IMR-90 (cell line): ENCODE data around the gene LRRC3B. TPM values are rescaled to one million over a fixed set of nuclear protein-coding genes. Genes with fewer than 3 reads are reported as not detected.

Experiments
- ATAC-seq: fragments of 200-7000 bp; cut with Tn5 transposase; 2 replicates; pipeline ENCODE4 v1.9.1; 2020; ENCODE audit warnings: low read depth, mild to moderate bottlenecking, moderate library complexity
- BruUV-seq: library from RNA; stranded (reverse); fragments of 400-500 nt; replicated peaks from 2 replicates; lab custom pipeline; 2021; lab: Mats Ljungman, UMichigan
- CTCF ChIA-PET: fragments of 300-600 bp; formaldehyde crosslinking; extraction: SDS; loops from one replicate; lab custom pipeline; 2021; ENCODE audit warnings: antibody characterized with exemption; lab: Yijun Ruan, JAX
- POLR2A ChIA-PET: fragments of 300-600 bp; sonication (Branson Sonifier 250); formaldehyde crosslinking; loops from one replicate; lab custom pipeline; 2022; ENCODE audit warnings: antibody characterized with exemption; ENCODE audit not compliant: unreplicated experiment; lab: Charles Lee
- DNase-seq: peaks from one replicate; pipeline ENCODE4 v3.0.0; 2013
- H2AFZ ChIP-seq: replicated peaks from 2 replicates; pipeline ENCODE3; 2013; ENCODE audit warnings: low read length, mild to moderate bottlenecking; ENCODE audit not compliant: poor library complexity
- H2AK5ac ChIP-seq: 2 replicates; pipeline ENCODE4 v1.6.1; 2013; ENCODE audit warnings: low read depth, low read length, inconsistent platforms
- H2AK9ac ChIP-seq: replicated peaks from 2 replicates; pipeline ENCODE3; 2013; ENCODE audit warnings: mild to moderate bottlenecking, low read depth, low read length, moderate library complexity; ENCODE audit not compliant: poor library complexity
- H2BK120ac ChIP-seq: 2 replicates; pipeline ENCODE4 v1.6.1; 2013; ENCODE audit warnings: low read depth, low read length, inconsistent platforms
- H2BK15ac ChIP-seq: 3 replicates; pipeline ENCODE4 v1.6.1; 2013; ENCODE audit warnings: low read depth, low read length, inconsistent platforms
- H2BK20ac ChIP-seq: 2 replicates; pipeline ENCODE4 v1.6.1; 2013; ENCODE audit warnings: low read depth, mild to moderate bottlenecking, inconsistent platforms, low read length, moderate library complexity
- H2BK5ac ChIP-seq: 2 replicates; pipeline ENCODE4 v1.6.1; 2013; ENCODE audit warnings: mild to moderate bottlenecking, low read depth, low read length, inconsistent platforms; ENCODE audit not compliant: poor library complexity, severe bottlenecking
- H3K14ac ChIP-seq: replicated peaks from 2 replicates; pipeline ENCODE4 v1.6.1; 2013; ENCODE audit warnings: low read depth, low read length, inconsistent platforms
- H3K18ac ChIP-seq: 2 replicates; pipeline ENCODE4 v1.6.1; 2013; ENCODE audit warnings: low read depth, low read length, control low read depth
- H3K23ac ChIP-seq: 2 replicates; pipeline ENCODE4 v1.6.1; 2013; ENCODE audit warnings: low read depth, low read length, inconsistent platforms
- H3K27ac ChIP-seq: 2 replicates; pipeline ENCODE4 v1.5.1; 2013; ENCODE audit warnings: mild to moderate bottlenecking, control low read depth, low read length; ENCODE audit not compliant: insufficient read depth
- H3K27me3 ChIP-seq: 2 replicates; pipeline ENCODE4 v1.6.1; 2013; ENCODE audit warnings: low read length; ENCODE audit not compliant: control insufficient read depth, insufficient read depth
- H3K36me3 ChIP-seq: 2 replicates; pipeline ENCODE4 v1.6.1; 2013; ENCODE audit warnings: low read length, mixed read lengths; ENCODE audit not compliant: control insufficient read depth, insufficient read depth
- H3K4ac ChIP-seq: 2 replicates; pipeline ENCODE4 v1.6.1; 2013; ENCODE audit warnings: low read depth, low read length, inconsistent platforms
- H3K4me1 ChIP-seq: 2 replicates; pipeline ENCODE4 v1.6.1; 2013; ENCODE audit warnings: low read length, mixed read lengths; ENCODE audit not compliant: control insufficient read depth, insufficient read depth
- H3K4me2 ChIP-seq: 2 replicates; pipeline ENCODE4 v1.6.1; 2013; ENCODE audit warnings: low read depth, mild to moderate bottlenecking, control low read depth, low read length, moderate library complexity
- H3K4me3 ChIP-seq: 2 replicates; pipeline ENCODE4 v1.5.1; 2013; ENCODE audit warnings: low read depth, mild to moderate bottlenecking, control low read depth, low read length, moderate library complexity; ENCODE audit not compliant: insufficient read depth
- H3K56ac ChIP-seq: 2 replicates; pipeline ENCODE4 v1.6.1; 2013; ENCODE audit warnings: low read length, inconsistent platforms; ENCODE audit not compliant: insufficient read depth; ENCODE audit errors: extremely low read depth
- H3K79me1 ChIP-seq, 2 experiments: 2 replicates each; pipeline ENCODE4 v1.6.1; 2013; ENCODE audit warnings: low read length in 2 of 2, inconsistent platforms in 1 of 2, low read depth in 1 of 2
- H3K9ac ChIP-seq: 2 replicates; pipeline ENCODE4 v1.6.1; 2013; ENCODE audit warnings: low read depth, low read length, control low read depth
- H3K9me1 ChIP-seq: 2 replicates; pipeline ENCODE4 v1.6.1; 2013; ENCODE audit warnings: low read length, inconsistent platforms; ENCODE audit not compliant: insufficient read depth
- H3K9me3 ChIP-seq: 2 replicates; pipeline ENCODE4 v1.6.1; 2013; ENCODE audit warnings: low read length; ENCODE audit not compliant: control insufficient read depth, insufficient read depth
- H4K20me1 ChIP-seq: 2 replicates; pipeline ENCODE4 v1.6.1; 2013; ENCODE audit warnings: low read length, inconsistent platforms; ENCODE audit not compliant: insufficient read depth
- H4K5ac ChIP-seq: 2 replicates; pipeline ENCODE4 v1.6.1; 2013; ENCODE audit warnings: mild to moderate bottlenecking, low read depth, low read length, control low read depth
- H4K8ac ChIP-seq, 2 experiments: 2 replicates each; pipeline ENCODE4 v1.6.1; 2013; ENCODE audit warnings: low read depth in 2 of 2, low read length in 2 of 2, control low read depth in 1 of 2, inconsistent platforms in 1 of 2
- H4K91ac ChIP-seq: 2 replicates; pipeline ENCODE4 v1.6.1; 2013; ENCODE audit warnings: low read depth, low read length, inconsistent platforms; ENCODE audit not compliant: insufficient read depth
- BHLHE40 ChIP-seq: fragments of 150-350 bp; IDR thresholded peaks from 2 replicates; pipeline ENCODE4 v1.6.1; 2016; ENCODE audit warnings: mild to moderate bottlenecking, low read depth, low read length
- CEBPB ChIP-seq: IDR thresholded peaks from 2 replicates; pipeline ENCODE4 v1.6.1; 2012; ENCODE audit warnings: low read depth, low read length, improper control_type of control experiment
- MAFK ChIP-seq: IDR thresholded peaks from 2 replicates; pipeline ENCODE4 v1.6.1; 2012; ENCODE audit warnings: low read depth, low read length, improper control_type of control experiment
- MXI1 ChIP-seq: IDR thresholded peaks from 2 replicates; pipeline ENCODE4 v1.6.1; 2012; ENCODE audit warnings: low read depth, mild to moderate bottlenecking, low read length, moderate library complexity, borderline replicate concordance
- POLR2A ChIP-seq: IDR thresholded peaks from 2 replicates; pipeline ENCODE4 v1.6.1; 2012; ENCODE audit warnings: mild to moderate bottlenecking, low read depth, low read length
- RAD21 ChIP-seq: IDR thresholded peaks from 2 replicates; pipeline ENCODE4 v1.6.1; 2012; ENCODE audit warnings: low read length, improper control_type of control experiment
- RFX5 ChIP-seq: IDR thresholded peaks from 2 replicates; pipeline ENCODE4 v1.8.0; 2012; ENCODE audit warnings: low read depth, mild to moderate bottlenecking, low read length, moderate library complexity
- SMC3 ChIP-seq: fragments of 150-350 bp; IDR thresholded peaks from 2 replicates; pipeline ENCODE4 v1.6.1; 2016; ENCODE audit warnings: low read depth, mild to moderate bottlenecking, antibody characterized with exemption, low read length, moderate library complexity
- dilution Hi-C: fragments of 300-500 bp; cut with HindIII; formaldehyde crosslinking; loops from one replicate; pipeline ENCODE4 v1.14.3; 2018; ENCODE audit warnings: low sequenced_read_pairs; ENCODE audit not compliant: unreplicated experiment
- in situ Hi-C: fragments of 300-500 bp; cut with MboI; formaldehyde crosslinking; loops from 3 replicates; pipeline ENCODE4 v1.14.3; 2019; ENCODE audit warnings: low sequenced_read_pairs, inconsistent platforms, mixed read lengths
- intact Hi-C: fragments of 100-400 bp; cut with micrococcal nuclease; formaldehyde crosslinking; loops from 2 replicates; pipeline ENCODE4 v1.10.0; 2022
- polyA plus RNA-seq, 3 experiments: library from polyadenylated mRNA; depleted of rRNA; stranded (reverse); fragments of >200 nt; gene quantifications; 2 replicates each; pipeline ENCODE4 v1.2.3, GENCODE V29; 2012; ENCODE audit warnings: low replicate concordance in 1 of 3
- total RNA-seq: library from RNA; depleted of rRNA; stranded (reverse); fragments of >200 nt; gene quantifications from 2 replicates; pipeline ENCODE4 v1.2.3, GENCODE V29; 2012
- TF ChIP-seq, protein P1 (sequence below): conservative IDR thresholded peaks from 2 replicates; pipeline ENCODE4 v1.5.1; 2012; ENCODE audit warnings: mild to moderate bottlenecking, low read depth, low read length, improper control_type of control experiment
- TF ChIP-seq, protein P2 (sequence below): fragments of 150-350 bp; IDR thresholded peaks from 2 replicates; pipeline ENCODE4 v1.6.1; 2017; ENCODE audit warnings: mild to moderate bottlenecking, antibody characterized with exemption, low read length, low read depth

Gene LRRC3B
- total and polyA plus RNA-seq, 2 of the 4 experiments (the other 2 are of a cell fraction): not detected

DNA sequence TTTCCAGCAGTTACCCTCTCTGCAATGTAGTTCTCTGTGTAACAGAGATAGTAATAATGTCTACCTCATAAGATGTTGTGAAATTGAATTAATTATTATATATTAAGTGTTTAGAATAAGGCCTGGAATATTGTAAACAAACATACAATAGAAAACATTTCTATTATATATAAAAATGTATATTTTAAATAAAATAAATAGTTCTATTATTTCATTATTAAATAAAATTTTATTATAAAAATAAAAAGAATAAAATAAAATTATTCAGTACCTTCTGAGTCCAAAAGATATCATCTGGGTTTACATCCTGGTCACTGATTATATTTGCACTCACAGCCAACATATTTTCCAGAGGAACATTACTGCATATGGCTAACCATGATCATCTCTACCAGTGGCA, 135.4 kb downstream of the LRRC3B start:
- Histone ChIP-seq H2BK120ac (no peak overlapping the region), H3K9me1 (no peaks in the 10 kb centered on the region), H3K18ac (no peak overlapping the region), H3K4ac (no peak overlapping the region), H2AK5ac (no peak overlapping the region), H4K5ac (no peak overlapping the region), H2AFZ (no peak overlapping the region), H3K9ac (no peak overlapping the region), H3K14ac (no peak overlapping the region), H3K4me2 (no peak overlapping the region), H2AK9ac (no peak overlapping the region), H3K23ac (no peak overlapping the region), H3K27ac (no peak overlapping the region), H2BK5ac (no peak overlapping the region), H3K4me3 (no peak overlapping the region), H4K91ac (no peak overlapping the region), H3K27me3 (no peaks in the 10 kb centered on the region), H3K36me3 (no peaks in the 10 kb centered on the region), H3K79me1 (no peaks in the 10 kb centered on the region), H3K56ac (no peak overlapping the region), H3K9me3 (peaks cover 4% of the 10 kb centered on the region; the same call in 1 of the 2 replicates), H3K4me1 (no peaks in the 10 kb centered on the region), H2BK15ac (no peak overlapping the region), H2BK20ac (no peak overlapping the region), H4K8ac (no peak overlapping the region), H4K20me1 (no peaks in the 10 kb centered on the region)
- no TSS peak for BruUV-seq
- dilution Hi-C loops (no loop called here), in situ Hi-C loops (no loop called here), intact Hi-C loops (no loop called here)
- no peak for ATAC-seq
- no peak for DNase-seq
- ChIA-PET CTCF (no interaction called here), POLR2A (no interaction called here)
- TF ChIP-seq MAFK: no peak
- TF ChIP-seq RAD21: no peak
- TF ChIP-seq BHLHE40: no peak
- no peak for TF ChIP-seq MXI1
- TF ChIP-seq RFX5: no peak
- no peak for TF ChIP-seq CEBPB
- TF ChIP-seq, protein P1, sequence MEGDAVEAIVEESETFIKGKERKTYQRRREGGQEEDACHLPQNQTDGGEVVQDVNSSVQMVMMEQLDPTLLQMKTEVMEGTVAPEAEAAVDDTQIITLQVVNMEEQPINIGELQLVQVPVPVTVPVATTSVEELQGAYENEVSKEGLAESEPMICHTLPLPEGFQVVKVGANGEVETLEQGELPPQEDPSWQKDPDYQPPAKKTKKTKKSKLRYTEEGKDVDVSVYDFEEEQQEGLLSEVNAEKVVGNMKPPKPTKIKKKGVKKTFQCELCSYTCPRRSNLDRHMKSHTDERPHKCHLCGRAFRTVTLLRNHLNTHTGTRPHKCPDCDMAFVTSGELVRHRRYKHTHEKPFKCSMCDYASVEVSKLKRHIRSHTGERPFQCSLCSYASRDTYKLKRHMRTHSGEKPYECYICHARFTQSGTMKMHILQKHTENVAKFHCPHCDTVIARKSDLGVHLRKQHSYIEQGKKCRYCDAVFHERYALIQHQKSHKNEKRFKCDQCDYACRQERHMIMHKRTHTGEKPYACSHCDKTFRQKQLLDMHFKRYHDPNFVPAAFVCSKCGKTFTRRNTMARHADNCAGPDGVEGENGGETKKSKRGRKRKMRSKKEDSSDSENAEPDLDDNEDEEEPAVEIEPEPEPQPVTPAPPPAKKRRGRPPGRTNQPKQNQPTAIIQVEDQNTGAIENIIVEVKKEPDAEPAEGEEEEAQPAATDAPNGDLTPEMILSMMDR: no peak
- no peak for TF ChIP-seq SMC3
- no peak for TF ChIP-seq POLR2A
- TF ChIP-seq, protein P2, sequence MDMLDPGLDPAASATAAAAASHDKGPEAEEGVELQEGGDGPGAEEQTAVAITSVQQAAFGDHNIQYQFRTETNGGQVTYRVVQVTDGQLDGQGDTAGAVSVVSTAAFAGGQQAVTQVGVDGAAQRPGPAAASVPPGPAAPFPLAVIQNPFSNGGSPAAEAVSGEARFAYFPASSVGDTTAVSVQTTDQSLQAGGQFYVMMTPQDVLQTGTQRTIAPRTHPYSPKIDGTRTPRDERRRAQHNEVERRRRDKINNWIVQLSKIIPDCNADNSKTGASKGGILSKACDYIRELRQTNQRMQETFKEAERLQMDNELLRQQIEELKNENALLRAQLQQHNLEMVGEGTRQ: no peak
